Upper lobe of left lung (tissue), 6 donors: ENCODE data around the gene POLR2J. TPM values are rescaled to one million over a fixed set of nuclear protein-coding genes. Genes with fewer than 3 reads are reported as not detected.

Source experiments
- ATAC-seq, 2 donors: fragments of 200-7000 bp; cut with Tn5 transposase; one replicate each; pipeline ENCODE4 v1.9.1; 2022; ENCODE audit warnings: mild to moderate bottlenecking in 2 of 2, moderate library complexity in 2 of 2; ENCODE audit not compliant: low FRiP score in 2 of 2
- DNase-seq, 2 donors: peaks; one replicate each; pipeline ENCODE4 v3.0.0-alpha.2; 2019 to 2020
- H3K27ac ChIP-seq, 4 donors: fragments of 200-600 bp; sonication (generic); one replicate each; pipeline ENCODE4 v1.5.1; 2016 to 2019
- H3K27me3 ChIP-seq, 4 donors: fragments of 200-600 bp; sonication (generic); one replicate each; pipeline ENCODE4 v1.5.1; 2017 to 2019
- H3K36me3 ChIP-seq, 4 donors: fragments of 200-600 bp; sonication (generic); one replicate each; pipeline ENCODE4 v1.5.1; 2016 to 2019
- H3K4me1 ChIP-seq, 4 donors: fragments of 200-600 bp; sonication (generic); one replicate each; pipeline ENCODE4 v1.5.1; 2018 to 2019
- H3K4me3 ChIP-seq, 4 donors: fragments of 200-600 bp; sonication (generic); one replicate each; pipeline ENCODE4 v1.5.1; 2017 to 2019; ENCODE audit warnings: mild to moderate bottlenecking in 2 of 4, moderate library complexity in 1 of 4
- H3K9me3 ChIP-seq, 4 donors: fragments of 200-600 bp; sonication (generic); one replicate each; pipeline ENCODE4 v1.5.1; 2018 to 2019
- CTCF ChIP-seq, 6 experiments: fragments of 450-650 bp in 4 of 6; fragments of 200-600 bp in 2 of 6; sonication (generic) in 2 of 6; IDR thresholded peaks; one replicate each; pipeline ENCODE4 v1.5.1; 2016 to 2019; ENCODE audit warnings: antibody characterized with exemption in 6 of 6
- EP300 ChIP-seq, 4 donors: sonication (generic); formaldehyde crosslinking; IDR thresholded peaks; one replicate each; pipeline ENCODE4 v1.5.1; 2017; ENCODE audit warnings: antibody characterized with exemption in 4 of 4, control low read depth in 2 of 4
- POLR2A ChIP-seq, 4 donors: fragments of 450-650 bp; IDR thresholded peaks; one replicate each; pipeline ENCODE4 v1.5.1; 2016 to 2017; ENCODE audit warnings: antibody characterized with exemption in 4 of 4, mild to moderate bottlenecking in 2 of 4
- POLR2AphosphoS5 ChIP-seq, 2 donors: sonication (generic); formaldehyde crosslinking; IDR thresholded peaks; one replicate each; pipeline ENCODE4 v1.5.1; 2017; ENCODE audit warnings: antibody characterized with exemption in 2 of 2
- WGBS, 2 donors: methylation state at CpG; one replicate each; pipeline ENCODE4 v1.1.5; 2017 to 2018; 5-methylcytosine and 5-hydroxymethylcytosine counted together
- total RNA-seq, 6 donors: library from RNA; depleted of rRNA in 4 of 6; stranded (reverse); fragments of >200 nt in 4 of 6; gene quantifications; one replicate each; pipeline versions ENCODE4 v1.1.0 to v1.2.1, GENCODE V29; 2016 to 2021
- donor health status: DM: no; HTN: no; CAD: no; lungs with moderate emphysema.
- donor health status: DM: no; HTN: yes; CAD: no; lungs with severe emphysema.

POLR2J gene
- total RNA-seq, 6 donors from 2014 or later, result 15.2 to 37.1 (median 26.6) TPM

GRCh38 chr7:102451371-102452054, 27.2 kb downstream of the POLR2J start:
- DNase-seq, result peak in 1 of 2 donors; percentile 80
- Histone ChIP-seq H3K36me3 (peaks cover under 1 to 34% (median 26%) of the 10 kb centered on the region in 4 donors), H3K4me3 (no peak overlapping the region), H3K27me3 (no peaks in the 10 kb centered on the region), H3K27ac (no peak overlapping the region), H3K9me3 (no peaks in the 10 kb centered on the region), H3K4me1 (peaks cover 0 to 5% (median 0%) of the 10 kb centered on the region in 4 donors)
- TF ChIP-seq EP300 (IDR thresholded peaks at IDR 0.05), result no peak
- TF ChIP-seq CTCF (IDR thresholded peaks at IDR 0.05), result no peak
- TF ChIP-seq POLR2A (IDR thresholded peaks at IDR 0.05), result no peak
- no peak for TF ChIP-seq POLR2AphosphoS5 (IDR thresholded peaks at IDR 0.05)
- 50 to 84% methylated on average over 10 to 21 of the region's 23 CpGs for WGBS, 2 donors
- ATAC-seq, result no peak

GRCh38 chr7:102450242-102450641, 28.5 kb downstream of the POLR2J start:
- WGBS, 2 donors, result 69 to 79% methylated on average over 6 of the region's 6 CpGs
- Histone ChIP-seq H3K4me1 (peaks cover 0 to 5% (median 0%) of the 10 kb centered on the region in 4 donors), H3K27me3 (no peaks in the 10 kb centered on the region), H3K36me3 (peaks cover 0 to 27% (median 21%) of the 10 kb centered on the region in 4 donors), H3K27ac (no peak overlapping the region), H3K4me3 (no peak overlapping the region), H3K9me3 (no peaks in the 10 kb centered on the region)
- TF ChIP-seq POLR2A (IDR thresholded peaks at IDR 0.05) (no peak), EP300 (IDR thresholded peaks at IDR 0.05) (no peak), CTCF (IDR thresholded peaks at IDR 0.05) (peak in 1 of 6 experiments; percentile 7), POLR2AphosphoS5 (IDR thresholded peaks at IDR 0.05) (no peak)
- no peak for ATAC-seq
- DNase-seq, result no peak

- H3K27ac ChIP-seq, result no peak overlapping the region
- H3K36me3 ChIP-seq, result peaks cover 0 to 33% (median 25%) of the 10 kb centered on the region in 4 donors
- DNase-seq (no peak), ATAC-seq (no peak)
- H3K4me3 ChIP-seq, result no peak overlapping the region
- no peaks in the 10 kb centered on the region for H3K27me3 ChIP-seq
- peaks cover 0 to 5% (median 0%) of the 10 kb centered on the region in 4 donors for H3K4me1 ChIP-seq
- no peaks in the 10 kb centered on the region for H3K9me3 ChIP-seq
- TF ChIP-seq POLR2AphosphoS5 (IDR thresholded peaks at IDR 0.05) (no peak), CTCF (IDR thresholded peaks at IDR 0.05) (no peak), EP300 (IDR thresholded peaks at IDR 0.05) (no peak), POLR2A (IDR thresholded peaks at IDR 0.05) (no peak)
- WGBS, 2 donors, result 95 to 99% methylated on average over 15 of the region's 15 CpGs
Observed at GRCh38 chr7:102449136-102449535, 29.6 kb downstream of the POLR2J start.

- DNase-seq (peak in 1 of 2 donors; percentile 51), ATAC-seq (peak in 1 of 2 donors; percentile 16)
- Histone ChIP-seq H3K27ac (no peak overlapping the region), H3K36me3 (peaks cover 0 to 33% (median 26%) of the 10 kb centered on the region in 4 donors), H3K27me3 (no peaks in the 10 kb centered on the region), H3K4me3 (no peak overlapping the region), H3K4me1 (peaks cover 0 to 5% (median 0%) of the 10 kb centered on the region in 4 donors), H3K9me3 (no peaks in the 10 kb centered on the region)
- no peak for TF ChIP-seq POLR2AphosphoS5 (IDR thresholded peaks at IDR 0.05)
- no peak for TF ChIP-seq CTCF (IDR thresholded peaks at IDR 0.05)
- TF ChIP-seq POLR2A (IDR thresholded peaks at IDR 0.05), result no peak
- no peak for TF ChIP-seq EP300 (IDR thresholded peaks at IDR 0.05)
- WGBS, 2 donors, result 88 to 96% methylated on average over 10 to 11 of the region's 14 CpGs
Observed at GRCh38 chr7:102447311-102447710, 31.4 kb downstream of the POLR2J start.
